HL-60 (cell line): Measurements from ENCODE around the gene GRID1.

ENCODE experiments used
- DNase-seq, 2 experiments: peaks; one replicate each; pipeline ENCODE4 v3.0.0-alpha.2; 2010 to 2020; ENCODE audit warnings: low read depth in 1 of 2, low spot score in 1 of 2
- H3K27ac ChIP-seq: fragments of 250-450 bp; sonication (Bioruptor Pico); replicated peaks from 2 replicates; pipeline ENCODE4 v1.5.1; 2020; ENCODE audit warnings: mild to moderate bottlenecking, moderate library complexity
- H3K27me3 ChIP-seq: fragments of 250-450 bp; sonication (Bioruptor Pico); 2 replicates; pipeline ENCODE4 v1.5.1; 2021; ENCODE audit warnings: mild to moderate bottlenecking, moderate library complexity; ENCODE audit not compliant: insufficient read depth, poor library complexity, severe bottlenecking
- H3K4me3 ChIP-seq: replicated peaks from 2 replicates; pipeline ENCODE4 v1.5.1; 2011; ENCODE audit warnings: mild to moderate bottlenecking, control low read depth, low read length; ENCODE audit not compliant: insufficient read depth
- CTCF ChIP-seq: IDR thresholded peaks from one replicate; pipeline ENCODE4 v1.5.1; 2011; ENCODE audit warnings: low read length, control low read depth, inconsistent platforms; ENCODE audit not compliant: insufficient read depth
- GABPA ChIP-seq: IDR thresholded peaks from 2 replicates; pipeline ENCODE4 v1.6.1; 2012; ENCODE audit warnings: low read depth
- POLR2AphosphoS5 ChIP-seq: IDR thresholded peaks from 2 replicates; pipeline ENCODE4 v1.6.1; 2012; ENCODE audit warnings: low read depth
- REST ChIP-seq: IDR thresholded peaks from 2 replicates; pipeline ENCODE4 v1.6.1; 2012; ENCODE audit warnings: low read depth; ENCODE audit not compliant: insufficient replicate concordance
- SPI1 ChIP-seq: IDR thresholded peaks from 2 replicates; pipeline ENCODE4 v1.6.1; 2012; ENCODE audit warnings: low read depth, mild to moderate bottlenecking, borderline replicate concordance

The GRID1 gene

GRCh38 chr10:85665078-85665477, 701.5 kb downstream of the GRID1 start:
- H3K27me3 ChIP-seq = no peaks in the 10 kb centered on the region
- TF ChIP-seq REST (no peak), CTCF (no peak), GABPA (no peak), POLR2AphosphoS5 (no peak), SPI1 (no peak)

GRCh38 chr10:85661123-85661522, 705.5 kb downstream of the GRID1 start:
- no peak for DNase-seq
- Histone ChIP-seq H3K27ac (no peak overlapping the region), H3K27me3 (no peaks in the 10 kb centered on the region), H3K4me3 (no peak overlapping the region)
- TF ChIP-seq GABPA (no peak), SPI1 (no peak), CTCF (no peak), REST (no peak), POLR2AphosphoS5 (no peak)

More at GRCh38 chr10:85665078-85665477, 701.5 kb downstream of the GRID1 start:
- no peak overlapping the region for H3K4me3 ChIP-seq
- no peak overlapping the region for H3K27ac ChIP-seq
- DNase-seq = no peak

GRCh38 chr10:85659331-85659730, 707.3 kb downstream of the GRID1 start:
- no peak overlapping the region for H3K27ac ChIP-seq
- no peak for DNase-seq
- TF ChIP-seq SPI1 = no peak
- no peak for TF ChIP-seq CTCF
- no peak for TF ChIP-seq GABPA
- TF ChIP-seq POLR2AphosphoS5 = no peak
- no peak for TF ChIP-seq REST
- no peaks in the 10 kb centered on the region for H3K27me3 ChIP-seq
- H3K4me3 ChIP-seq = no peak overlapping the region
